ENCODE data around the gene WDR89. TPM values are rescaled to one million over a fixed set of nuclear protein-coding genes. Genes with fewer than 3 reads are reported as not detected.

Gene WDR89
- polyA plus RNA-seq, 1 of the 3 experiments (the other 2 are of a cell fraction): 2.6 TPM

GRCh38 chr14:63578300-63578699 lies 63.4 kb downstream of the WDR89 start:
- Histone ChIP-seq H3K9ac (no peak overlapping the region), H3F3A (replicated peaks; ENCODE audit: insufficient read depth) (no peaks in the 10 kb centered on the region), H4K20me1 (ENCODE audit: insufficient read depth) (no peaks in the 10 kb centered on the region), H3K4me3 (ENCODE audit: low read depth in 2 of 2, low read length in 1 of 2) (no peak overlapping the region), H3K36me3 (replicated peaks in 1 of 2; ENCODE audit: control insufficient read depth in 1 of 2, insufficient read depth in 2 of 2, low read length in 1 of 2) (no peaks in the 10 kb centered on the region), H3K4me1 (ENCODE audit: control insufficient read depth in 1 of 2, insufficient read depth in 2 of 2, low read depth in 1 of 2, low read length in 1 of 2) (no peaks in the 10 kb centered on the region), H3K27ac (ENCODE audit: low read depth in 2 of 2, low read length in 1 of 2) (no peak overlapping the region), H3K27me3 (ENCODE audit: insufficient read depth) (no peaks in the 10 kb centered on the region), H3K9me2 (no peaks in the 10 kb centered on the region), H3K4me2 (no peak overlapping the region), H3K9me3 (no peaks in the 10 kb centered on the region), H2AFZ (ENCODE audit: low read depth) (no peak overlapping the region), H3K79me2 (ENCODE audit: insufficient read depth) (no peaks in the 10 kb centered on the region)
- ChIA-PET POLR2A (interaction anchor here (0.6 kb wide), 1 partner anchor 21 kb away, joined by 4 read pairs; no protein-coding TSS in a partner anchor), CTCF (no interaction called here)
- 94% methylated on average over 1 of the region's 1 CpG for WGBS (ENCODE audit: low lambda C conversion rate)
- no peak for DNase-seq
- TF ChIP-seq TCF12 (IDR thresholded peaks at IDR 0.05) (no peak), JUND (IDR thresholded peaks at IDR 0.05) (no peak), MEF2A (IDR thresholded peaks at IDR 0.05; ENCODE audit: borderline replicate concordance, low read depth) (no peak), GABPA (IDR thresholded peaks at IDR 0.05; ENCODE audit: low read depth) (no peak)

GRCh38 chr14:63573581-63573980 lies 68.1 kb downstream of the WDR89 start:
- Histone ChIP-seq H3K9me2 (no peaks in the 10 kb centered on the region), H3K36me3 (replicated peaks in 1 of 2; ENCODE audit: control insufficient read depth in 1 of 2, insufficient read depth in 2 of 2, low read length in 1 of 2) (no peaks in the 10 kb centered on the region), H3F3A (replicated peaks; ENCODE audit: insufficient read depth) (no peaks in the 10 kb centered on the region), H4K20me1 (ENCODE audit: insufficient read depth) (no peaks in the 10 kb centered on the region), H3K79me2 (ENCODE audit: insufficient read depth) (no peaks in the 10 kb centered on the region), H3K4me1 (ENCODE audit: control insufficient read depth in 1 of 2, insufficient read depth in 2 of 2, low read depth in 1 of 2, low read length in 1 of 2) (no peaks in the 10 kb centered on the region), H3K27ac (ENCODE audit: low read depth in 2 of 2, low read length in 1 of 2) (no peak overlapping the region), H3K9me3 (no peaks in the 10 kb centered on the region), H3K4me3 (ENCODE audit: low read depth in 2 of 2, low read length in 1 of 2) (no peak overlapping the region), H3K9ac (no peak overlapping the region), H2AFZ (ENCODE audit: low read depth) (no peak overlapping the region), H3K4me2 (no peak overlapping the region), H3K27me3 (ENCODE audit: insufficient read depth) (no peaks in the 10 kb centered on the region)
- WGBS (ENCODE audit: low lambda C conversion rate): 58% methylated on average over 4 of the region's 4 CpGs
- TF ChIP-seq CTCF (IDR thresholded peaks at IDR 0.05) (no peak), ZBTB33 (IDR thresholded peaks at IDR 0.05; ENCODE audit: borderline replicate concordance, low read depth) (no peak), FOSL2 (IDR thresholded peaks at IDR 0.05; ENCODE audit: borderline replicate concordance, low read depth) (no peak), USF2 (IDR thresholded peaks at IDR 0.05; ENCODE audit: borderline replicate concordance, low read depth, low read length) (no peak), TEAD4 (IDR thresholded peaks at IDR 0.05; ENCODE audit: borderline replicate concordance, insufficient read depth) (no peak), RCOR1 (IDR thresholded peaks at IDR 0.05; ENCODE audit: low read length) (no peak), MEF2A (IDR thresholded peaks at IDR 0.05; ENCODE audit: borderline replicate concordance, low read depth) (no peak), TCF12 (IDR thresholded peaks at IDR 0.05) (no peak), MXI1 (IDR thresholded peaks at IDR 0.05; ENCODE audit: low read depth, low read length) (no peak), USF1 (IDR thresholded peaks at IDR 0.05; ENCODE audit: borderline replicate concordance, low read depth) (no peak), EZH2phosphoT487 (IDR thresholded peaks at IDR 0.05; ENCODE audit: borderline replicate concordance, low read depth) (no peak), CHD2 (IDR thresholded peaks at IDR 0.05; ENCODE audit: low read length, partially characterized antibody) (no peak), SIN3A (IDR thresholded peaks at IDR 0.05; ENCODE audit: borderline replicate concordance, low read depth, low read length) (no peak), GATA2 (CRISPR knock-in tag; IDR thresholded peaks at IDR 0.05) (no peak), RXRA (IDR thresholded peaks at IDR 0.05; ENCODE audit: borderline replicate concordance, low read depth) (no peak), TAF1 (IDR thresholded peaks at IDR 0.05; ENCODE audit: borderline replicate concordance, low read depth, low read length) (no peak), SMC3 (IDR thresholded peaks at IDR 0.05; ENCODE audit: low read depth, low read length) (no peak), YY1 (IDR thresholded peaks at IDR 0.05; ENCODE audit: low read depth) (no peak)
- no peak for DNase-seq
- ChIA-PET POLR2A (no interaction called here), CTCF (interaction anchor here (0.7 kb wide), 1 partner anchor 45 kb away, joined by 3 read pairs; no protein-coding TSS in a partner anchor)

All from SK-N-SH (cell line).